ENCODE data around the gene IGF1. TPM values are rescaled to one million over a fixed set of nuclear protein-coding genes. Genes with fewer than 3 reads are reported as not detected.

Gene IGF1
- total RNA-seq, 4 donors from 2014 or later = 0.84 to 42.3 (median 4.9) TPM

- DNase-seq (ENCODE audit: low spot score in 2 of 2) = no peak
- intact Hi-C loops (cut with DNase I; ENCODE audit: low total_unique reads) = no loop called here
- TF ChIP-seq, protein P1, sequence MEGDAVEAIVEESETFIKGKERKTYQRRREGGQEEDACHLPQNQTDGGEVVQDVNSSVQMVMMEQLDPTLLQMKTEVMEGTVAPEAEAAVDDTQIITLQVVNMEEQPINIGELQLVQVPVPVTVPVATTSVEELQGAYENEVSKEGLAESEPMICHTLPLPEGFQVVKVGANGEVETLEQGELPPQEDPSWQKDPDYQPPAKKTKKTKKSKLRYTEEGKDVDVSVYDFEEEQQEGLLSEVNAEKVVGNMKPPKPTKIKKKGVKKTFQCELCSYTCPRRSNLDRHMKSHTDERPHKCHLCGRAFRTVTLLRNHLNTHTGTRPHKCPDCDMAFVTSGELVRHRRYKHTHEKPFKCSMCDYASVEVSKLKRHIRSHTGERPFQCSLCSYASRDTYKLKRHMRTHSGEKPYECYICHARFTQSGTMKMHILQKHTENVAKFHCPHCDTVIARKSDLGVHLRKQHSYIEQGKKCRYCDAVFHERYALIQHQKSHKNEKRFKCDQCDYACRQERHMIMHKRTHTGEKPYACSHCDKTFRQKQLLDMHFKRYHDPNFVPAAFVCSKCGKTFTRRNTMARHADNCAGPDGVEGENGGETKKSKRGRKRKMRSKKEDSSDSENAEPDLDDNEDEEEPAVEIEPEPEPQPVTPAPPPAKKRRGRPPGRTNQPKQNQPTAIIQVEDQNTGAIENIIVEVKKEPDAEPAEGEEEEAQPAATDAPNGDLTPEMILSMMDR (IDR thresholded peaks at IDR 0.05) = no peak
- TF ChIP-seq POLR2A (IDR thresholded peaks at IDR 0.05) = no peak
- 77 to 83% methylated on average over 5 of the region's 5 CpGs for WGBS, 2 donors
- no peak overlapping the region for H3K4me3 ChIP-seq (ENCODE audit: low read depth, poor library complexity, severe bottlenecking)
These were observed 67.0 kb downstream of the IGF1 start for GRCh38 chr12:102413396-102413795.

DNA sequence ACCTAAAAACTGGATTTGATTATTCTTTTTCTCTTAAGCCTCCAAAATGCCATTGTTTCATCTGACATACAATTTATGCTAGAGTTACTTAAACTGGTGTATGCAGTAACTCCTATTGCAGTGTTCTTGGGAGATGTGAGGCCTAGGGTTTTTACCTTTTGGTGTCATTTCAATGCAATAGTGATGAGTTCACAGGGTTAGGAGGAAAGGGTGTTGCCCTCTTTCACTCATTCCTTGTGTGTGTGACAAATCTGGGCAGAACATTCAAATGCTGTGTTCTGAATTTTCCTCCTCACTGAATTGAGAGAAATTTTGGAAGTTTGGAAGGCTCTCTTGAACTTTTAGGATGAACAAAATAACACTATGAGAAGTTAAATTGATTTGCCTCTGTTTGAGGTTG lies 69.9 kb downstream of the IGF1 start:
- TF ChIP-seq, protein P1 (IDR thresholded peaks at IDR 0.05) = no peak
- no peak for TF ChIP-seq POLR2A (IDR thresholded peaks at IDR 0.05)
- no peak for DNase-seq (ENCODE audit: low spot score in 2 of 2)
- intact Hi-C loops (cut with DNase I; ENCODE audit: low total_unique reads) = no loop called here
- H3K4me3 ChIP-seq (ENCODE audit: low read depth, poor library complexity, severe bottlenecking) = no peak overlapping the region

GRCh38 chr12:102408487-102409297 lies 71.7 kb downstream of the IGF1 start:
- DNase-seq (ENCODE audit: low spot score in 2 of 2) = no peak
- 64 to 65% methylated on average over 4 of the region's 4 CpGs for WGBS, 2 donors
- no peak overlapping the region for H3K4me3 ChIP-seq (ENCODE audit: low read depth, poor library complexity, severe bottlenecking)
- intact Hi-C loops (cut with DNase I; ENCODE audit: low total_unique reads) = no loop called here
- TF ChIP-seq POLR2A (IDR thresholded peaks at IDR 0.05) = no peak
- TF ChIP-seq, protein P1 (IDR thresholded peaks at IDR 0.05) = no peak

DNA sequence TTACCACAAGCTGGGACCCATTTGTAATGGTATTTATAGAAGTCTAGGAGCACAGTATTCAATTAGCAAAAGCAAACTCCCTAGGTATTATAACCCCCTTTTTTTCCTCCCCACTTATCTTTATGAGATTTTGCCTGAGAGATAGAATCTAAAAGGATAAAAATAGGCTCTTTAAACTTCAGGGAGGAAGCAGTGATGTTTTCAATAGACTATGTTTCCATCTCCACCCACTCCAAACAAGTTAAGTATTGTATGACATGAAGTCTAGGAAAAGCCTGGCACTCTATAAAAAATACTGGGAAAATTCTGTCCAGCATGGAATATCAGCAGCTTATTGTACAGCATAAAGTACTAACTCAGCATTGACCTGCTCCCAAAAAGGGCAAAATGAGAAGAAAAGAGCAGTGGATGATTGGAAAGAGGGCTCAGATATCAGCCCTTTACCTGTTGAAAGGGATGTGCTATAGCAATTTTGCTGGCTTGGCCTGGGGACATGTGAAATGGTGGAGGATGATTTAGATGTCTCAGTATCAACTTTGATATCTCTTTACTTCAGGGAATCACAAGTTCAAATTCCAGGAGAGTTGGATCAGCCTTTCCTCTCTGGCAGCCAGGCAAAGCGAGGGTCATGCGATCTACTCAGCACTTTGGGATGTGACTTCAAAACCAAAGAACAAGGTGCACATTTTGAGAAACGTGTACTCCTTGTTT lies 72.4 kb downstream of the IGF1 start:
- H3K4me3 ChIP-seq (ENCODE audit: low read depth, poor library complexity, severe bottlenecking) = no peak overlapping the region
- no peak for DNase-seq (ENCODE audit: low spot score in 2 of 2)
- 51 to 71% methylated on average over 3 of the region's 3 CpGs for WGBS, 2 donors
- TF ChIP-seq POLR2A (IDR thresholded peaks at IDR 0.05) = no peak
- TF ChIP-seq, protein P1 (IDR thresholded peaks at IDR 0.05) = no peak
- intact Hi-C loops (cut with DNase I; ENCODE audit: low total_unique reads) = no loop called here

- intact Hi-C loops (cut with DNase I; ENCODE audit: low total_unique reads) = loop anchor here (1.0 kb wide), 1 partner anchor 19 kb away; no protein-coding TSS in a partner anchor
- WGBS, 2 donors = 21 to 22% methylated on average over 7 of the region's 7 CpGs
- DNase-seq (ENCODE audit: low spot score in 2 of 2) = peak in 1 of 2 donors; percentile 66
- no peak overlapping the region for H3K4me3 ChIP-seq (ENCODE audit: low read depth, poor library complexity, severe bottlenecking)
- TF ChIP-seq POLR2A (IDR thresholded peaks at IDR 0.05) = no peak
- TF ChIP-seq, protein P1 (IDR thresholded peaks at IDR 0.05) = no peak
These were observed 74.3 kb downstream of the IGF1 start for GRCh38 chr12:102406033-102406584.
